GM23338 (cell line): ENCODE data around the gene PIP5K1C. TPM values are rescaled to one million over a fixed set of nuclear protein-coding genes. Genes with fewer than 3 reads are reported as not detected.

Experiments
- ATAC-seq: fragments of 200-7000 bp; cut with Tn5 transposase; 3 replicates; pipeline ENCODE4 v1.9.1; 2020
- DNase-seq: peaks from one replicate; pipeline ENCODE4 v3.0.0-alpha.2; 2015; ENCODE audit warnings: low spot score
- H2AFZ ChIP-seq: fragments of 200-600 bp; sonication (generic); 2 replicates; pipeline ENCODE4 v1.8.0; 2016; ENCODE audit warnings: antibody characterized with exemption, mild to moderate bottlenecking, moderate library complexity
- H3F3A ChIP-seq: fragments of 200-600 bp; sonication (generic); replicated peaks from 2 replicates; pipeline ENCODE4 v1.8.0; 2017; ENCODE audit warnings: antibody characterized with exemption, mixed run types, low read depth
- H3K27ac ChIP-seq: fragments of 200-600 bp; sonication (generic); 2 replicates; pipeline ENCODE4 v1.6.1; 2016; ENCODE audit warnings: low read depth
- H3K27me3 ChIP-seq: fragments of 200-600 bp; sonication (generic); 2 replicates; pipeline ENCODE4 v1.8.0; 2016; ENCODE audit warnings: mild to moderate bottlenecking, mixed run types, moderate library complexity; ENCODE audit not compliant: insufficient read depth
- H3K36me3 ChIP-seq: fragments of 200-600 bp; sonication (generic); 2 replicates; pipeline ENCODE4 v1.8.0; 2016; ENCODE audit warnings: mild to moderate bottlenecking; ENCODE audit not compliant: insufficient read depth
- H3K4me1 ChIP-seq: fragments of 200-600 bp; sonication (generic); 2 replicates; pipeline ENCODE4 v1.8.0; 2016; ENCODE audit warnings: mild to moderate bottlenecking, moderate library complexity; ENCODE audit not compliant: insufficient read depth
- H3K4me2 ChIP-seq: fragments of 200-600 bp; sonication (generic); 2 replicates; pipeline ENCODE4 v1.7.1; 2017; ENCODE audit warnings: mixed run types
- H3K4me3 ChIP-seq: fragments of 200-600 bp; sonication (generic); 2 replicates; pipeline ENCODE4 v1.6.1; 2016; ENCODE audit warnings: mixed run types
- H3K79me2 ChIP-seq: fragments of 200-600 bp; sonication (generic); replicated peaks from 2 replicates; pipeline ENCODE4 v1.8.0; 2017; ENCODE audit warnings: mild to moderate bottlenecking; ENCODE audit not compliant: insufficient read depth
- H3K9me2 ChIP-seq: fragments of 200-600 bp; sonication (generic); 2 replicates; pipeline ENCODE4 v1.8.0; 2017; ENCODE audit not compliant: insufficient read depth
- H4K20me1 ChIP-seq: fragments of 200-600 bp; sonication (generic); replicated peaks from 2 replicates; pipeline ENCODE4 v1.8.0; 2017; ENCODE audit warnings: mild to moderate bottlenecking; ENCODE audit not compliant: insufficient read depth
- H3K27ac Mint-ChIP-seq: 2 replicates; pipeline ENCODE4 v1.8.0; 2020; ENCODE audit warnings: inconsistent platforms, mild to moderate bottlenecking, moderate library complexity, mixed read lengths
- H3K27me3 Mint-ChIP-seq: 3 replicates; pipeline ENCODE4 v1.8.0; 2022; ENCODE audit warnings: low read depth, mild to moderate bottlenecking, moderate library complexity, mixed read lengths, inconsistent platforms; ENCODE audit not compliant: insufficient read depth, poor library complexity
- H3K36me3 Mint-ChIP-seq: 3 replicates; pipeline ENCODE4 v1.8.0; 2021; ENCODE audit warnings: low read depth, mild to moderate bottlenecking, inconsistent platforms, moderate library complexity, mixed read lengths
- H3K4me1 Mint-ChIP-seq: 3 replicates; pipeline ENCODE4 v1.8.0; 2020; ENCODE audit warnings: mild to moderate bottlenecking, inconsistent platforms, mixed read lengths
- H3K4me3 Mint-ChIP-seq: 3 replicates; pipeline ENCODE4 v1.8.0; 2021; ENCODE audit warnings: moderate library complexity, mild to moderate bottlenecking, inconsistent platforms, mixed read lengths
- H3K9me3 Mint-ChIP-seq: 3 replicates; pipeline ENCODE4 v1.8.0; 2020; ENCODE audit warnings: moderate library complexity, mild to moderate bottlenecking, inconsistent platforms, mixed read lengths
- CTCF ChIP-seq, 2 experiments: fragments of 200-600 bp in 1 of 2; sonication (generic) in 1 of 2; conservative IDR thresholded peaks; 2 replicates each; pipeline versions ENCODE4 v1.5.1 to v1.6.1; 2016 to 2017; ENCODE audit warnings: antibody characterized with exemption in 2 of 2, low read depth in 2 of 2, mild to moderate bottlenecking in 2 of 2, moderate library complexity in 1 of 2
- EZH2phosphoT487 ChIP-seq: fragments of 200-600 bp; sonication (generic); IDR thresholded peaks from one replicate; pipeline ENCODE4 v1.8.1; 2018; ENCODE audit warnings: antibody characterized with exemption; ENCODE audit not compliant: unreplicated experiment
- JUNB ChIP-seq: IDR thresholded peaks from one replicate; pipeline ENCODE4 v1.6.1; 2016; ENCODE audit warnings: antibody characterized with exemption; ENCODE audit not compliant: unreplicated experiment
- NANOG ChIP-seq: IDR thresholded peaks from 2 replicates; pipeline ENCODE4 v1.6.1; 2016; ENCODE audit warnings: antibody characterized with exemption, borderline replicate concordance
- POLR2AphosphoS5 ChIP-seq: IDR thresholded peaks from 2 replicates; pipeline ENCODE4 v1.6.1; 2016; ENCODE audit warnings: antibody characterized with exemption, low read depth
- STAT1 ChIP-seq: IDR thresholded peaks from one replicate; pipeline ENCODE4 v1.6.1; 2016; ENCODE audit warnings: antibody characterized with exemption; ENCODE audit not compliant: unreplicated experiment
- ZNF114 ChIP-seq: fragments of 250-450 bp; sonication (Bioruptor Pico); IDR thresholded peaks from 2 replicates; pipeline ENCODE4 v1.5.0; 2020; ENCODE audit warnings: mild to moderate bottlenecking, moderate library complexity
- ZNF331 ChIP-seq: fragments of 250-450 bp; sonication (Bioruptor Pico); IDR thresholded peaks from 2 replicates; pipeline ENCODE4 v1.5.0; 2020; ENCODE audit warnings: low read depth, mild to moderate bottlenecking, moderate library complexity
- polyA plus RNA-seq: library from polyadenylated mRNA; unstranded; fragments of >200 nt; fragmentation: Nextera tagmentation; extraction: Ambion mirVana; gene quantifications from 2 replicates; pipeline ENCODE4 v1.2.1, GENCODE V29; 2016
- total RNA-seq: library from RNA; depleted of rRNA; stranded (reverse); fragments of >200 nt; shearing (Covaris generic); gene quantifications from 2 replicates; pipeline ENCODE4 v1.2.3, GENCODE V29; 2014
- TF ChIP-seq, protein P1 (sequence below): IDR thresholded peaks from 2 replicates; pipeline ENCODE4 v1.6.1; 2016; ENCODE audit warnings: antibody characterized with exemption

The PIP5K1C gene
- total and polyA plus RNA-seq, 2 experiments from 2014 or later, result 11.8 to 46.7 TPM

GRCh38 chr19:3732108-3732507 is 31.8 kb upstream of the PIP5K1C start:
- no peaks in the 10 kb centered on the region for H3F3A ChIP-seq
- no peak overlapping the region for H2AFZ ChIP-seq
- Mint-ChIP-seq H3K27ac (no peak overlapping the region), H3K27me3 (peaks cover 17% of the 10 kb centered on the region), H3K9me3 (no peaks in the 10 kb centered on the region), H3K4me1 (peaks cover 3% of the 10 kb centered on the region; the same call in 1 of the 3 replicates), H3K4me3 (no peak overlapping the region), H3K36me3 (0 out of 3 replicates have a peak, but pooled peaks cover 3% of the 10 kb centered on the region)
- H3K27me3 ChIP-seq, result no peaks in the 10 kb centered on the region
- no peak overlapping the region for H3K4me2 ChIP-seq
- no peak for DNase-seq
- H3K9me2 ChIP-seq, result no peaks in the 10 kb centered on the region
- no peaks in the 10 kb centered on the region for H3K79me2 ChIP-seq
- H4K20me1 ChIP-seq, result no peaks in the 10 kb centered on the region
- no peaks in the 10 kb centered on the region for H3K4me1 ChIP-seq
- no peak for ATAC-seq
- H3K4me3 ChIP-seq, result no peak overlapping the region
- no peak overlapping the region for H3K27ac ChIP-seq
- TF ChIP-seq ZNF331 (no peak), EZH2phosphoT487 (no peak), JUNB (no peak), CTCF (conservative IDR thresholded peaks at IDR 0.05; ENCODE audit: low read depth in 2 of 2) (no peak; a peak in 1 of 4 replicates), ZNF114 (CRISPR knock-in tag) (no peak), STAT1 (no peak), POLR2AphosphoS5 (no peak), NANOG (no peak)
- TF ChIP-seq, protein P1, sequence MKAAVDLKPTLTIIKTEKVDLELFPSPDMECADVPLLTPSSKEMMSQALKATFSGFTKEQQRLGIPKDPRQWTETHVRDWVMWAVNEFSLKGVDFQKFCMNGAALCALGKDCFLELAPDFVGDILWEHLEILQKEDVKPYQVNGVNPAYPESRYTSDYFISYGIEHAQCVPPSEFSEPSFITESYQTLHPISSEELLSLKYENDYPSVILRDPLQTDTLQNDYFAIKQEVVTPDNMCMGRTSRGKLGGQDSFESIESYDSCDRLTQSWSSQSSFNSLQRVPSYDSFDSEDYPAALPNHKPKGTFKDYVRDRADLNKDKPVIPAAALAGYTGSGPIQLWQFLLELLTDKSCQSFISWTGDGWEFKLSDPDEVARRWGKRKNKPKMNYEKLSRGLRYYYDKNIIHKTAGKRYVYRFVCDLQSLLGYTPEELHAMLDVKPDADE, result no peak
- H3K36me3 ChIP-seq, result peaks cover 4% of the 10 kb centered on the region; the same call in 1 of the 2 replicates

DNA sequence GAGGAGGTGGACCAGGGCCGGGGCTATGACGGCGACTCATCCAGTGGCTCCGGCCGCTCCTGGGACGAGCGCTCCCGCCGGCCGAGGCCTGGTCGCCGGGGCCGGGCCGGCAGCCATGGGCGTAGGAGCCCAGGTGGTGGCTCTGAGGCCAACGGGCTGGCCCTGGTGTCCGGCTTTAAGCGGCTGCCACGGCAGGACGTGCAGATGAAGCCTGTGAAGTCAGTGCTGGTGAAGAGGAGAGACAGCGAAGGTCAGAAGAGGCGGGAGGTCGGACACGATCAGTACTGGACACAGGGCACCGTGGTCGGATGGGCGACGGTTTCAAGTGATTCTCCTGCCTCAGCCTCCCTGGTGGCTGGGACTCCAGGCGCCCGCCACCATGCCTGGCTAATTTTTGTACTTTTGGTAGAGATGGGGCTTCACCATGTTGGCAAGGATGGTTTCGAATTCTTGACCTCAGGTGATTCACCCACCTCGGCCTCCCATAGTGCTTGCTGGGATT is 30.2 kb upstream of the PIP5K1C start:
- H3K4me3 ChIP-seq, result no peak overlapping the region
- Mint-ChIP-seq H3K9me3 (no peaks in the 10 kb centered on the region), H3K27me3 (peaks cover 18% of the 10 kb centered on the region), H3K27ac (no peak overlapping the region; the same call in 1 of the 2 replicates), H3K4me3 (no peak overlapping the region), H3K36me3 (no peaks in the 10 kb centered on the region), H3K4me1 (peaks cover 3% of the 10 kb centered on the region; the same call in 1 of the 3 replicates)
- no peaks in the 10 kb centered on the region for H3K27me3 ChIP-seq
- H4K20me1 ChIP-seq, result no peaks in the 10 kb centered on the region
- no peak overlapping the region for H3K27ac ChIP-seq
- peaks cover 4% of the 10 kb centered on the region; the same call in 1 of the 2 replicates for H3K36me3 ChIP-seq
- no peak overlapping the region for H2AFZ ChIP-seq
- no peak overlapping the region for H3K4me2 ChIP-seq
- DNase-seq, result no peak
- no peaks in the 10 kb centered on the region for H3K9me2 ChIP-seq
- ATAC-seq, result no peak
- TF ChIP-seq POLR2AphosphoS5 (no peak), NANOG (no peak)
- no peaks in the 10 kb centered on the region for H3F3A ChIP-seq
- H3K79me2 ChIP-seq, result no peaks in the 10 kb centered on the region
- H3K4me1 ChIP-seq, result peaks cover 5% of the 10 kb centered on the region; the same call in 1 of the 2 replicates
